Esophagus muscularis mucosa (tissue), 4 donors: Measurements from ENCODE around the gene FGD5.

Experiments used
- EP300 ChIP-seq: sonication (generic); formaldehyde crosslinking; IDR thresholded peaks from one replicate; pipeline ENCODE4 v1.6.1; 2017; ENCODE audit warnings: antibody characterized with exemption
- POLR2A ChIP-seq: fragments of 450-650 bp; IDR thresholded peaks from one replicate; pipeline ENCODE4 v1.6.1; 2017; ENCODE audit warnings: antibody characterized with exemption, moderate library complexity, mild to moderate bottlenecking, low read depth
- POLR2AphosphoS5 ChIP-seq, 2 donors: sonication (generic); formaldehyde crosslinking; IDR thresholded peaks; one replicate each; pipeline ENCODE4 v1.6.1; 2017; ENCODE audit warnings: antibody characterized with exemption in 2 of 2
- TF ChIP-seq, protein P1 (sequence below), 3 experiments: fragments of 200-600 bp in 2 of 3; fragments of 450-650 bp in 1 of 3; sonication (generic) in 2 of 3; IDR thresholded peaks; one replicate each; pipeline ENCODE4 v1.5.1; 2017 to 2019; ENCODE audit warnings: antibody characterized with exemption in 3 of 3, mild to moderate bottlenecking in 2 of 3, moderate library complexity in 1 of 3

DNA sequence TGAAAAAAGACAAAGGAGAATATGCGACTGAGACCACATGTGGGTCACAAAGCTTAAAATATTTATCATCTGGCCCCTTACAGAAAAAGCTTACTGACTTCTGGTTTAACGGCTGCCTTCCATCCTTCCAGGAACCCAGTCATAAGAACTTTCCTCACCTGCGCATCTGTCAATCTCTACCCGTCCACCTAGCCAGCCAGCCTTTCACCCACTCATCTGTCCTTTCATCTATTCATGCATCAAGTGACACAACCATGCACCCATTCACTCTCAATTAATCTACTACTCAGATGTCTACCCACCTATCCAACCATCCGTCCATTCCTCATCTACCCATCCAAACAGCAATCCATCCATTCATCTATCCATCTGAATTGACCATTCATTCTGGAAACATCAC, 64.5 kb downstream of the FGD5 start:
- TF ChIP-seq, protein P1, sequence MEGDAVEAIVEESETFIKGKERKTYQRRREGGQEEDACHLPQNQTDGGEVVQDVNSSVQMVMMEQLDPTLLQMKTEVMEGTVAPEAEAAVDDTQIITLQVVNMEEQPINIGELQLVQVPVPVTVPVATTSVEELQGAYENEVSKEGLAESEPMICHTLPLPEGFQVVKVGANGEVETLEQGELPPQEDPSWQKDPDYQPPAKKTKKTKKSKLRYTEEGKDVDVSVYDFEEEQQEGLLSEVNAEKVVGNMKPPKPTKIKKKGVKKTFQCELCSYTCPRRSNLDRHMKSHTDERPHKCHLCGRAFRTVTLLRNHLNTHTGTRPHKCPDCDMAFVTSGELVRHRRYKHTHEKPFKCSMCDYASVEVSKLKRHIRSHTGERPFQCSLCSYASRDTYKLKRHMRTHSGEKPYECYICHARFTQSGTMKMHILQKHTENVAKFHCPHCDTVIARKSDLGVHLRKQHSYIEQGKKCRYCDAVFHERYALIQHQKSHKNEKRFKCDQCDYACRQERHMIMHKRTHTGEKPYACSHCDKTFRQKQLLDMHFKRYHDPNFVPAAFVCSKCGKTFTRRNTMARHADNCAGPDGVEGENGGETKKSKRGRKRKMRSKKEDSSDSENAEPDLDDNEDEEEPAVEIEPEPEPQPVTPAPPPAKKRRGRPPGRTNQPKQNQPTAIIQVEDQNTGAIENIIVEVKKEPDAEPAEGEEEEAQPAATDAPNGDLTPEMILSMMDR (IDR thresholded peaks at IDR 0.05) = no peak
- no peak for TF ChIP-seq POLR2A
- no peak for TF ChIP-seq POLR2AphosphoS5 (IDR thresholded peaks at IDR 0.05)
- TF ChIP-seq EP300 = no peak
